PC-3 (cell line): ENCODE data around the gene GPC3.

ENCODE experiments used
- CTCF ChIP-seq: fragments of 300-600 bp; sonication (generic); conservative IDR thresholded peaks from 2 replicates; pipeline ENCODE4 v1.5.1; 2017; ENCODE audit warnings: antibody characterized with exemption, low read depth, mild to moderate bottlenecking, low read length
- EZH2 ChIP-seq: fragments of 300-600 bp; sonication (generic); IDR thresholded peaks from one replicate; pipeline ENCODE4 v1.6.1; 2017; ENCODE audit warnings: antibody characterized with exemption, mild to moderate bottlenecking, low read length; ENCODE audit not compliant: unreplicated experiment

- TF ChIP-seq CTCF (no peak), EZH2 (no peak)
Observed at GRCh38 chrX:133965321-133965720, 20.1 kb downstream of the GPC3 start.
